Sigmoid colon (tissue), 7 donors: Measurements from ENCODE around the gene DENND1C. TPM values are rescaled to one million over a fixed set of nuclear protein-coding genes. Genes with fewer than 3 reads are reported as not detected.

Source experiments
- DNase-seq: peaks from one replicate; pipeline ENCODE4 v3.0.0-alpha.2; 2019
- H3K27ac ChIP-seq, 4 donors: fragments of 200-600 bp; sonication (generic); one replicate each; pipeline ENCODE4 v1.5.1; 2016 to 2019; ENCODE audit warnings: mild to moderate bottlenecking in 1 of 4
- H3K27me3 ChIP-seq, 3 donors: fragments of 200-600 bp; sonication (generic); one replicate each; pipeline ENCODE4 v1.5.1; 2019; ENCODE audit warnings: mild to moderate bottlenecking in 1 of 3
- H3K36me3 ChIP-seq, 4 donors: fragments of 200-600 bp; sonication (generic); one replicate each; pipeline ENCODE4 v1.5.1; 2016 to 2019
- H3K4me1 ChIP-seq, 4 donors: fragments of 200-600 bp; sonication (generic); one replicate each; pipeline ENCODE4 v1.5.1; 2017 to 2019
- H3K4me3 ChIP-seq, 4 donors: fragments of 200-600 bp; sonication (generic); one replicate each; pipeline ENCODE4 v1.5.1; 2017 to 2019; ENCODE audit warnings: mild to moderate bottlenecking in 2 of 4, moderate library complexity in 1 of 4
- H3K9me3 ChIP-seq, 4 donors: fragments of 200-600 bp in 3 of 4; sonication (generic) in 3 of 4; one replicate each; pipeline versions ENCODE4 v1.5.1 to v1.6.1; 2013 to 2019
- CTCF ChIP-seq, 4 experiments: fragments of 450-650 bp in 3 of 4; fragments of 200-600 bp in 1 of 4; IDR thresholded peaks; one replicate each; pipeline ENCODE4 v1.5.1; 2016 to 2019; ENCODE audit warnings: antibody characterized with exemption in 4 of 4, mild to moderate bottlenecking in 3 of 4, moderate library complexity in 2 of 4
- EP300 ChIP-seq, 4 donors: sonication (generic); formaldehyde crosslinking; IDR thresholded peaks; one replicate each; pipeline ENCODE4 v1.6.1; 2017; ENCODE audit warnings: antibody characterized with exemption in 4 of 4
- POLR2A ChIP-seq, 2 donors: fragments of 450-650 bp; IDR thresholded peaks; one replicate each; pipeline ENCODE4 v1.6.1; 2016; ENCODE audit warnings: antibody characterized with exemption in 2 of 2, mild to moderate bottlenecking in 2 of 2, moderate library complexity in 2 of 2
- POLR2AphosphoS5 ChIP-seq, 4 donors: sonication (generic); formaldehyde crosslinking; IDR thresholded peaks; one replicate each; pipeline ENCODE4 v1.6.1; 2017; ENCODE audit warnings: antibody characterized with exemption in 4 of 4
- WGBS, 2 donors: extraction: QIAGEN DNeasy Blood & Tissue Kit; methylation state at CpG; one replicate each; pipeline ENCODE4 v1.1.7; 2013; 5-methylcytosine and 5-hydroxymethylcytosine counted together
- intact Hi-C: fragments of 100-400 bp; cut with DNase I; formaldehyde crosslinking; loops from one replicate; pipeline ENCODE4 v1.15.1; 2023
- polyA plus RNA-seq, 3 donors: library from polyadenylated mRNA; stranded (reverse); fragments of 200-250 nt; gene quantifications; one replicate each; pipeline ENCODE4 v1.2.3, GENCODE V29; 2013
- total RNA-seq, 4 donors: library from RNA; depleted of rRNA; stranded (reverse); fragments of >200 nt; gene quantifications; one replicate each; pipeline ENCODE4 v1.1.0, GENCODE V29; 2016
- donor health status: healthy with polysubstance abuse.
- donor health status: Bipolar disorder and iron deficiency.
- donor health status: healthy.

Gene DENND1C
- total and polyA plus RNA-seq, 7 donors = 0.99 to 18.1 (median 1.9) TPM; not detected in 1

GRCh38 chr19:6484230-6484629, 2.6 kb upstream of the DENND1C start:
- H3K36me3 ChIP-seq = no peaks in the 10 kb centered on the region
- intact Hi-C loops = no loop called here
- no peak overlapping the region for H3K4me3 ChIP-seq
- 88 to 89% methylated on average over 8 of the region's 8 CpGs for WGBS, 2 donors
- H3K9me3 ChIP-seq = no peaks in the 10 kb centered on the region
- H3K4me1 ChIP-seq = no peaks in the 10 kb centered on the region
- H3K27ac ChIP-seq = no peak overlapping the region
- no peak for DNase-seq
- peaks cover 0 to 9% (median 8%) of the 10 kb centered on the region in 3 donors for H3K27me3 ChIP-seq
- TF ChIP-seq POLR2AphosphoS5 (IDR thresholded peaks at IDR 0.05) (no peak), EP300 (IDR thresholded peaks at IDR 0.05) (no peak), CTCF (IDR thresholded peaks at IDR 0.05) (no peak), POLR2A (IDR thresholded peaks at IDR 0.05) (no peak)

- DNase-seq = no peak
- no peaks in the 10 kb centered on the region for H3K9me3 ChIP-seq
- H3K27ac ChIP-seq = no peak overlapping the region
- H3K4me1 ChIP-seq = no peaks in the 10 kb centered on the region
- intact Hi-C loops = no loop called here
- peaks cover 0 to 19% (median 8%) of the 10 kb centered on the region in 3 donors for H3K27me3 ChIP-seq
- WGBS, 2 donors = 61 to 74% methylated on average over 3 of the region's 3 CpGs
- no peaks in the 10 kb centered on the region for H3K36me3 ChIP-seq
- TF ChIP-seq CTCF (IDR thresholded peaks at IDR 0.05) = no peak
- no peak for TF ChIP-seq EP300 (IDR thresholded peaks at IDR 0.05)
- TF ChIP-seq POLR2AphosphoS5 (IDR thresholded peaks at IDR 0.05) = no peak
- TF ChIP-seq POLR2A (IDR thresholded peaks at IDR 0.05) = no peak
- H3K4me3 ChIP-seq = no peak overlapping the region
Observed at GRCh38 chr19:6483235-6483634, 1.6 kb upstream of the DENND1C start.

GRCh38 chr19:6482343-6482686, 728 bp upstream of the DENND1C start:
- peaks cover 0 to 28% (median 16%) of the 10 kb centered on the region in 3 donors for H3K27me3 ChIP-seq
- H3K4me3 ChIP-seq = no peak overlapping the region
- no peaks in the 10 kb centered on the region for H3K36me3 ChIP-seq
- H3K4me1 ChIP-seq = no peaks in the 10 kb centered on the region
- TF ChIP-seq POLR2A (IDR thresholded peaks at IDR 0.05) (no peak), CTCF (IDR thresholded peaks at IDR 0.05) (no peak), POLR2AphosphoS5 (IDR thresholded peaks at IDR 0.05) (no peak), EP300 (IDR thresholded peaks at IDR 0.05) (no peak)
- no peak overlapping the region for H3K27ac ChIP-seq
- no peak for DNase-seq
- no peaks in the 10 kb centered on the region for H3K9me3 ChIP-seq
- intact Hi-C loops = no loop called here
- WGBS, 2 donors = 92 to 93% methylated on average over 8 of the region's 8 CpGs

- WGBS, 2 donors = 50 to 69% methylated on average over 10 of the region's 10 CpGs
- peaks cover 13 to 42% (median 30%) of the 10 kb centered on the region in 3 donors for H3K27me3 ChIP-seq
- H3K4me3 ChIP-seq = peak overlapping the region in 1 of 4 donors; percentile 29
- TF ChIP-seq CTCF (IDR thresholded peaks at IDR 0.05) = no peak
- no peak for TF ChIP-seq POLR2AphosphoS5 (IDR thresholded peaks at IDR 0.05)
- no peak for TF ChIP-seq POLR2A (IDR thresholded peaks at IDR 0.05)
- TF ChIP-seq EP300 (IDR thresholded peaks at IDR 0.05) = no peak
- H3K36me3 ChIP-seq = no peaks in the 10 kb centered on the region
- DNase-seq = no peak
- H3K9me3 ChIP-seq = no peaks in the 10 kb centered on the region
- intact Hi-C loops = no loop called here
- no peak overlapping the region for H3K27ac ChIP-seq
- H3K4me1 ChIP-seq = peaks cover 0 to 13% (median 9%) of the 10 kb centered on the region in 4 donors
Observed at GRCh38 chr19:6480848-6481415, 655 bp downstream of the DENND1C start.
